ENCODE data around the gene CHID1.

GRCh38 chr11:889687-890475, 20.7 kb downstream of the CHID1 start:
- no peak for TF ChIP-seq RBBP5 (IDR thresholded peaks at IDR 0.05; ENCODE audit: borderline replicate concordance, insufficient read depth, low read length, poor library complexity, severe bottlenecking)
- no peak for TF ChIP-seq TAF1 (IDR thresholded peaks at IDR 0.05; ENCODE audit: control insufficient read depth, extremely low read depth, insufficient read depth, low read length, severe bottlenecking)
- TF ChIP-seq JUND (IDR thresholded peaks at IDR 0.05; ENCODE audit: borderline replicate concordance, low read depth, low read length): no peak
- no peak for TF ChIP-seq JUND (tag; IDR thresholded peaks at IDR 0.05; ENCODE audit: borderline replicate concordance, low read depth, low read length)
- no peak for TF ChIP-seq XRCC5 (IDR thresholded peaks at IDR 0.05; ENCODE audit: low read depth, low read length)
- TF ChIP-seq FOXJ3 (CRISPR knock-in tag; IDR thresholded peaks at IDR 0.05): no peak
- no peak for TF ChIP-seq GABPA (tag; conservative IDR thresholded peaks at IDR 0.05; ENCODE audit: low read depth)
- TF ChIP-seq SRF (CRISPR knock-in tag; IDR thresholded peaks at IDR 0.05): no peak
- TF ChIP-seq FOS (IDR thresholded peaks at IDR 0.05; ENCODE audit: extremely low read depth, insufficient read length): no peak
